GM19043 (cell line): ENCODE data around the gene CORO1A.
A peak's percentile ranks its signal among the peaks of the same experiment; 100 is the strongest.
"Not testable (repeated sequence)": the region's sequence is repeated elsewhere in the genome, so short reads cannot be mapped to it uniquely, and the experiment has no call there.

Experiments
- ATAC-seq: cut with Tn5 transposase; IDR thresholded peaks from one replicate; pipeline ENCODE4 v1.9.1; 2021; ENCODE audit warnings: low read depth; ENCODE audit not compliant: unreplicated experiment

CORO1A gene

GRCh38 chr16:30169416-30169815 is 14.0 kb upstream of the CORO1A start:
- not testable (repeated sequence) for ATAC-seq

- not testable (repeated sequence) for ATAC-seq
These were observed 13.3 kb upstream of the CORO1A start for GRCh38 chr16:30170145-30170544.

DNA sequence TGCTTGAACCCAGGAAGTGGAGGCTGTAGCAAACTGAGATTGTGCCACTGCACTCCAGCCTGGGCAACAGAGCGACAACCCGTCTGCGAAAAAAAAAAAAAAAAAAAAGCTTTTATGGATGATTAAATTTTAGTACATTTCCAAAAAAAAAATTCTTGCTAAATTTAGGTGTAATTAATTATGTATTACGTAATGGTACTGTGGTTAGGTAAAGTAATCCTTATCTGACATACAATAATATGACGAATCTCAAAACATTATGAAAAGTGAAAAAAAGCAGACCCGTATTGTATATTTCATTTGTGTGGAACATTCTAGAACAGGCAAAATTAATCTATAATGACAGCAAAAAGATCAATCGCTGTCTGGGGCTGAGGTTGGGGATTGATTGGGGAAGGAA is 10.3 kb upstream of the CORO1A start:
- no peak for ATAC-seq

GRCh38 chr16:30176876-30177275 is 6.5 kb upstream of the CORO1A start:
- ATAC-seq, result not testable (repeated sequence)

GRCh38 chr16:30179195-30179594 is 4.2 kb upstream of the CORO1A start:
- ATAC-seq, result no peak

- ATAC-seq, result no peak
These were observed 3.5 kb upstream of the CORO1A start for GRCh38 chr16:30179931-30180330.

DNA sequence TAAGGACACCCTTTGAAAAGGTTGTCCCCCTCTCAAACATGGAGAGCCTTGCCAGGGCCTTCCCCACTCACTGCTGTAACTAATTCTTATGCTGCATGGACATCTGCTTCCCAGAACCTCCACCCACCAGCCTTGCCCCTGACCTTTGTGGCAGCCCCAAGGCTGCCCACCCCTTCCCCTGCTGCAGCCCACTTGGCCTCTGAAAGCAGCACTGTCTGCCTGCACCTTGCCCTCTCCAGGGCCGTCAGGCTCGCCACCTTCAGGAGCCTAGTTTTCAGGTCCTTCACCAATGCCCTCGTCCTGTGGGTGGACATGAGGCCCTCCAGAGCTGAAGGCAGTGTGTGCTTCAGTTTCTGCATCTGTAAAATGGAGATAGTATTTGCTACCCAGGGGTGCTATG is 2.7 kb upstream of the CORO1A start:
- ATAC-seq, result no peak

- peak; percentile 47 for ATAC-seq
These were observed 891 bp downstream of the CORO1A start for GRCh38 chr16:30184096-30184890.

- ATAC-seq, result no peak
These were observed 1.7 kb downstream of the CORO1A start for GRCh38 chr16:30184891-30185682.

DNA sequence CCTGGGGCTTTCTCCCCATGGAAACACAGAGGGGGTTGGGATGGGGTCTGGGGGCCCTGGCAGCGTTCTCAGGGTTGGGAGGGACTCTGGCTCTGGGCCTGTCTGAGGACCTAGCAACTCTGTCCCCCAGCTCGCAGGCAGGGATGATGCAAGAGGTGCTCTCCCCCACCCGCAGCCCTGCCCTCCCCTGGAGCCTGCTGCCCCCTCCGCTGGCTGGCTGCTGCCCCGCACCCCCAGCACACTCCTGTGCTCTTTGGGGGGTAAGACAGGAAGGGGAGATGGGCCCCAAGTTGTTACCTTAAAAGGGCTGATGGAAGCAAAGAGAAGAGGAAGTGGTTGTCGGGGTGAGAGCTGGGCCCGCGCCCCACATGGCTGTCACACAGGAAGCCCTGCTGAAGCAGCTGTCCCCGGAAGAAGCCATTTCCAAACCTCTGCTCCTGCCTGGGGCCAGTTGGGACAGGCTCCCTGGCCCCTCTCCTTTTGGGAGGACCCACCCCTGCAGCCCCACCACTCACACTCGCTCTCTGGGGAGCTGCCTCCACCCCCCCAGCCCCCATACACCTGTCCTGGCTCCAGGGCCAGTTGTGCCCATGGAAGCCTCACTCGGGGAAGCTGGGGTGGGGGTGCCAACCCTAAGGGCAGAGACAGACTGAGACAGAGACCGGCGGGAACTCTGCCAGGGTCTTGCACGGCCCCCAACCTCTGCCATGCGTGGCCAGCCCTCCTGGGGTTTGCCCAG is 2.5 kb downstream of the CORO1A start:
- peak; percentile 38 for ATAC-seq

DNA sequence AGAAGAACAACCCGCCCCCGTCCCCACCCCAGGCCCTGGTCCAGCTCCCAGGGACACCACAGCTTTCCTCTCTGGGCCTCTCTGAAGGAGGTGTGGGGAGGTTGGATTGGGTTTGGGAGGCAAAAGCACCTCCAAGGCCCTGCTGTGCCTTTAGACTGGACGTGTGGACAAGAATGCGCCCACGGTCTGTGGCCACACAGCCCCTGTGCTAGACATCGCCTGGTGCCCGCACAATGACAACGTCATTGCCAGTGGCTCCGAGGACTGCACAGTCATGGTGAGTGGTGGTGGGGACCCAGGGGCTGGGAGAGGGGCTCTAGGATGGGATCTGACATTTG is 3.0 kb downstream of the CORO1A start:
- ATAC-seq, result no peak

DNA sequence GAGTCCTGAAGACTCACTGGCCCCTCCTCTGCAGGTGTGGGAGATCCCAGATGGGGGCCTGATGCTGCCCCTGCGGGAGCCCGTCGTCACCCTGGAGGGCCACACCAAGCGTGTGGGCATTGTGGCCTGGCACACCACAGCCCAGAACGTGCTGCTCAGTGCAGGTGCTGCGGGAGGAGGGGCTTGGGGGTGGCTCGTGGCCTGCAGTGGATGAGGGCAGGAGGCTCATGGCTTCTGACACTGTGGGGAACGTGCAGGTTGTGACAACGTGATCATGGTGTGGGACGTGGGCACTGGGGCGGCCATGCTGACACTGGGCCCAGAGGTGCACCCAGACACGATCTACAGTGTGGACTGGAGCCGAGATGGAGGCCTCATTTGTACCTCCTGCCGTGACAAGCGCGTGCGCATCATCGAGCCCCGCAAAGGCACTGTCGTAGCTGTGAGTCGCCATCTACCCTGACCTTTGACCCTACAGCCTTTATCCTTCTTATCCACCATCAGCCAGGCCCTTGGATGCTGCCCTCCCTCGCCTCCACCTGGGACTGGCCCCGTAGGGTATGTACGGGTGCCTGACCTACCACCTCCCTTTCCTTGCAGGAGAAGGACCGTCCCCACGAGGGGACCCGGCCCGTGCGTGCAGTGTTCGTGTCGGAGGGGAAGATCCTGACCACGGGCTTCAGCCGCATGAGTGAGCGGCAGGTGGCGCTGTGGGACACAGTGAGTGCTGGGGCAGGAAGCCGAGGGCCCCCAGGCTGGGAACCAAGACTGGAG is 3.6 kb downstream of the CORO1A start:
- no peak for ATAC-seq

GRCh38 chr16:30187556-30187865 is 4.1 kb downstream of the CORO1A start:
- ATAC-seq, result no peak

- ATAC-seq, result no peak
These were observed 4.7 kb downstream of the CORO1A start for GRCh38 chr16:30187971-30188561.

DNA sequence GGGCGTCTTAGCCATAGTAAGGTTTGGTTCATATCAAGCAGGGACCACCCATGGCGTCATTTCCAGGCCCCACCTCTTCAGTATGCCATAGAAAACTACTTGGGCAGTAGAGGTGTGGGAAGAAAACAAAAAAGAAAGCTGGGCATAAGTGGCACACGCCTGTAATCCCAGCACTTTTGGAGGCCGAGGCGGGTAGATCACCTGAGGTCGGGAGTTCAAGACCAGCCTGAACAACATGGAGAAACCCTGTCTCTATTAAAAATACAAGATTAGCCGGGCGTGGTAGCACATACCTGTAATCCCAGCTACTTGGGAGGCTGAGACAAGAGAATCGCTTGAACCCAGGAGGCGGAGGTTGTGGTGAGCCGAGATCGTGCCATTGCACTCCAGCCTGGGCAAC is 7.8 kb downstream of the CORO1A start:
- ATAC-seq, result not testable (repeated sequence)

DNA sequence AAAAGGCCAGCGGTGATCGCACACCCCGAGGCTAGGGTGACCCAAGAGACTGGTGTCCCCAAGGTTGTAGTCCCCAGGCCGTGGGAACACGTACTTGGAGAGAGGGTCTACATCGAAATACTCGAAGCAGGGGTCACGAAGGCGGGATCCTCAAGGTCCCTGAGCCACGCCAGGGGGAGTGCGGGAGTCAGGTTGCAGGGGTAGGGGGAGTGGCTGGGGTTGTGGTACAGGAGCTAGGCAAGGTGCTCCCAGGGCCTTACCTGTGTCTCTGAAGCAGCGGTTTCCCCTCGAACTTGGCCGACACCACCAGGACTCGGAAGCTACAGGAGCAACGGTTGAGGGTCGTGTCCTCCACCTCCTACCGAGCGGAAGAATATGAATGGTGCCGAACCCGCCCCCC is 9.7 kb downstream of the CORO1A start:
- ATAC-seq, result not testable (repeated sequence)

- peak; percentile 85 for ATAC-seq
These were observed 10.2 kb downstream of the CORO1A start, which contains the start of the genes BOLA2B and SLX1A for GRCh38 chr16:30193615-30194014. TSS of gene BOLA2B (minus strand) at chr16:30193666. CDS start at chr16:30193595, 71 bp downstream. TSS of gene SLX1A (plus strand) at chr16:30193875. CDS start at chr16:30194085, 210 bp downstream.

DNA sequence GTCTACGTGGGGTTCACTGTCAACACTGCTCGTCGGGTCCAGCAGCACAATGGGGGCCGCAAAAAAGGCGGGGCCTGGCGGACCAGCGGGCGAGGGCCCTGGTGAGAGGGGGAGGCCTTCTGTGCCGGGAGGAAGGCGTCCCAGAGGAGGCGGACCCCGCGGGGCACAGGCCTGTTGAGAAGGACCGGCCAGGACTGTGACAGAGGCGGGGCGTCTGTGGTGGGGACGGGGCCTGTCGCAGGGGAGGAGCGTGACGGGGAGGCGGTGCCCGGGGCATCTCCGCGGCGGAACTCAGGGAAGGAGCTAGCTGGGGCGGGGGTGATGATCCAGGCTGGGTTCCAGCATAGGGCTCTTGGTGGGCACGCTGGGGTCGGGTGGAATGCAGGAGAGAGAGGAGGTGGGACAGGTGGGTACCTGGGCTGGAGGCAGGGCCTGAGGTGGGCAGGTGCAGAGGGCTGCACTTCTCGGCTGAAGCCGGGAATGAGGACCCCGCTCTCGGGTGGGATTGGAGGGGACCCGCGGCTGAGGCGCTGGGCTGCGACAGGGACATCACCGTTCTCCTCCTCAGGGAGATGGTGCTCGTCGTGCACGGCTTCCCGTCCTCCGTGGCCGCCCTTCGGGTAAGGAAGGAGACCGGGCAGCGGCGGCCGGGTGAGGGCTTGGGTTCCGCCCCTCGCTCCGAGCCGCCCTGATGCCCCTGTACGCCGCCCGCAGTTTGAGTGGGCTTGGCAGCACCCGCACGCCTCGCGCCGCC is 10.9 kb downstream of the CORO1A start:
- peak; percentile 50 for ATAC-seq

DNA sequence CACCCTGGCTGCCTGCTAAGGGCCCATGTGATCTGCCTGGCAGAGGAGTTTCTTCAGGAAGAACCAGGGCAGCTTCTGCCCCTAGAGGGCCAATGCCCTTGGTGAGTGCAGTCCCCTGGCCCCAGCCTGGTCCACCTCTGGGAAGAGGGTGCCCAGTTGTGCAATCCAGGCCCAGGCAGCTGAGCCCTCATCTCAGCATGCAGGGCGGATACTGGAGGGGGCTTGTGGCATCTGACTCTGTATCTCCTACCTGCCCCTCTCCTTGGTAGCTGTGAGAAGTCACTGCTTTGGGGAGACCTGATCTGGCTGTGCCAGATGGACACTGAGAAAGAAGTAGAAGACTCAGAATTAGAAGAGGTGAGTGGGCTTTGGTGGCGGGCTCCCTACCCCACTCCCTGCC is 13.6 kb downstream of the CORO1A start:
- ATAC-seq, result not testable (repeated sequence)
